Measurements from ENCODE around the gene TGFBR2.

The TGFBR2 gene

DNA sequence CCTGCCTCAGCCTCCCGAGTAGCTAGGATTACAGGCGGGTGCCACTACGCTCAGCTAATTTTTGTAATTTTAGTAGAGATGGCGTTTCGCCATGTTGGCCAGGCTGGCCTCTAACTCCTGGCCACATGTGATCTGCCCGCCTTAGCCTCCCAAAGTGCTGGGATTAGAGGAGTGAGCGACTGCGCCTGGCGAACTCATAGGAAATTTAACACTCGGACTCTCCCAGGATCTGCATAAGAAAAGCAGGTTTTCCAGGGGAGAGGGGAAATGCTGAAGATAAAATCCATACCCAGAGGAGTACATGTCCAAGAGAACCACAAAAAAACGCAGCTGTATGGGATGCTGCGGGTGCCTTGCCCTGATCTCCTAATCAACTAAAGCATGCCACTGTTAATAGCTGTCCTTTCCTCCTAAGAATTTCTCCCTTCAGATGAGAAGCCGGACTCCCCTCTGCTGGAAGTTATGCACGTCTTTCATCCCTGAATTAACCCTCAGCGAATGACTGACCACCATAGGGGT lies 25.3 kb upstream of the TGFBR2 start:
- TF ChIP-seq SIN3A (IDR thresholded peaks at IDR 0.05; ENCODE audit: borderline replicate concordance, insufficient read depth, low read length) (no peak), REST (IDR thresholded peaks at IDR 0.05; ENCODE audit: insufficient read depth in 1 of 2, low read depth in 2 of 2, low read length in 2 of 2) (no peak), TAF1 (IDR thresholded peaks at IDR 0.05; ENCODE audit: borderline replicate concordance, insufficient read depth, low read length) (no peak), POLR2AphosphoS5 (IDR thresholded peaks at IDR 0.05; ENCODE audit: low read depth, low read length) (no peak), FOXP2 (optimal IDR thresholded peaks at IDR 0.05; ENCODE audit: borderline replicate concordance, extremely low read depth, extremely low read length, insufficient read depth) (no peak)

- no peak for TF ChIP-seq SIN3A (IDR thresholded peaks at IDR 0.05; ENCODE audit: borderline replicate concordance, insufficient read depth, low read length)
- TF ChIP-seq FOXP2 (optimal IDR thresholded peaks at IDR 0.05; ENCODE audit: borderline replicate concordance, extremely low read depth, extremely low read length, insufficient read depth) = no peak
- TF ChIP-seq TAF1 (IDR thresholded peaks at IDR 0.05; ENCODE audit: borderline replicate concordance, insufficient read depth, low read length) = no peak
- TF ChIP-seq REST (IDR thresholded peaks at IDR 0.05; ENCODE audit: insufficient read depth in 1 of 2, low read depth in 2 of 2, low read length in 2 of 2) = no peak
- no peak for TF ChIP-seq POLR2AphosphoS5 (IDR thresholded peaks at IDR 0.05; ENCODE audit: low read depth, low read length)
These were observed 24.4 kb upstream of the TGFBR2 start for GRCh38 chr3:30581982-30582381.

DNA sequence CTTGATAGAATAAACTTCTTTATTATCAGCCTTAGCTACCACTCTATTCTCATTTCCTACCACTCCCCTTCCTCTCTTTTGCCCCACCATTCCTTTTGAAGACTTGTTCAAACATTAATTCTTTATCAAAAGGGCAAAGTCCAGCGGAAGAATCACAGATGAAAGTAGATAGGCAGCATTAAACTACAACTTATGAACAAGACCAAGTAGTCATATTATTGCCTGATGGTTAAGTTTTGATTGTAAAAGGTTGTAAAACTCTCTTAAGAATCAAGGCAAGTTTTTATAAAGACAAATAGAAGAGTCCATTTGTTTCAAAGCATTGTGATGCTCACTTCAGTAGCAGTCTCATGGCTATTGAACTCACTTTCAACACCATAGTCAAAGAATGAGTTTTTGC lies 22.4 kb upstream of the TGFBR2 start:
- no peak for TF ChIP-seq REST (IDR thresholded peaks at IDR 0.05; ENCODE audit: insufficient read depth in 1 of 2, low read depth in 2 of 2, low read length in 2 of 2)
- TF ChIP-seq SIN3A (IDR thresholded peaks at IDR 0.05; ENCODE audit: borderline replicate concordance, insufficient read depth, low read length) = no peak
- TF ChIP-seq FOXP2 (optimal IDR thresholded peaks at IDR 0.05; ENCODE audit: borderline replicate concordance, extremely low read depth, extremely low read length, insufficient read depth) = no peak
- no peak for TF ChIP-seq TAF1 (IDR thresholded peaks at IDR 0.05; ENCODE audit: borderline replicate concordance, insufficient read depth, low read length)
- TF ChIP-seq POLR2AphosphoS5 (IDR thresholded peaks at IDR 0.05; ENCODE audit: low read depth, low read length) = no peak

DNA sequence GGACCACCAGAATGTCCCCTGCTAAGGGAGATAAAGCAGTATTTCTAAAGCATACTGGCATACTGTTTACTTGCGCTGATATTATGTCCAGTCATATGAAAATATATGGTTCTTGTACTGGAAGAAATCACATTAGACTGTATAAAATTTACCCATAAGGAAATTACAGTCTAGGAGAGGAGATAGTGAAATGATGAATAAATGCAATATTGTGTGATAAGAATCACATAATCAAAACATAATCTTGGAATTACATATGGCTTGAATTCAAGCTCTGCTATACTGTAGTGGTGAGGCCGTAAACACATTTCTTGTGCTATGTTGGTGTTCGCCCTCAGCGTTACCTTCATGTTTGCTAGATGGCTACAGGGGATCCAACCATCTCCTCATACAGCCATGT lies 20.7 kb upstream of the TGFBR2 start:
- no peak for TF ChIP-seq REST (IDR thresholded peaks at IDR 0.05; ENCODE audit: insufficient read depth in 1 of 2, low read depth in 2 of 2, low read length in 2 of 2)
- no peak for TF ChIP-seq FOXP2 (optimal IDR thresholded peaks at IDR 0.05; ENCODE audit: borderline replicate concordance, extremely low read depth, extremely low read length, insufficient read depth)
- no peak for TF ChIP-seq TAF1 (IDR thresholded peaks at IDR 0.05; ENCODE audit: borderline replicate concordance, insufficient read depth, low read length)
- TF ChIP-seq POLR2AphosphoS5 (IDR thresholded peaks at IDR 0.05; ENCODE audit: low read depth, low read length) = no peak
- TF ChIP-seq SIN3A (IDR thresholded peaks at IDR 0.05; ENCODE audit: borderline replicate concordance, insufficient read depth, low read length) = no peak

All from PFSK-1 (cell line).